Glutamatergic neuron (in vitro differentiated cells): Measurements from ENCODE around the gene PCDHA7. TPM values are rescaled to one million over a fixed set of nuclear protein-coding genes. Genes with fewer than 3 reads are reported as not detected.
"Not testable (repeated sequence)": the region's sequence is repeated elsewhere in the genome, so short reads cannot be mapped to it uniquely, and the experiment has no call there.

ENCODE experiments used
- DNase-seq: peaks from one replicate; pipeline ENCODE4 v3.0.0; 2022
- H3K27ac Mint-ChIP-seq: one replicate; pipeline ENCODE4 v1.8.0; 2020; ENCODE audit warnings: mild to moderate bottlenecking, mixed read lengths, inconsistent platforms; ENCODE audit not compliant: unreplicated experiment
- H3K27me3 Mint-ChIP-seq: one replicate; pipeline ENCODE4 v1.8.0; 2020; ENCODE audit warnings: mild to moderate bottlenecking, moderate library complexity, mixed read lengths, inconsistent platforms; ENCODE audit not compliant: unreplicated experiment
- H3K36me3 Mint-ChIP-seq: one replicate; pipeline ENCODE4 v1.8.0; 2020; ENCODE audit warnings: mild to moderate bottlenecking, mixed read lengths, inconsistent platforms; ENCODE audit not compliant: unreplicated experiment
- H3K4me1 Mint-ChIP-seq: one replicate; pipeline ENCODE4 v1.8.0; 2020; ENCODE audit warnings: mild to moderate bottlenecking, low read depth, mixed read lengths, inconsistent platforms; ENCODE audit not compliant: unreplicated experiment
- H3K4me3 Mint-ChIP-seq: one replicate; pipeline ENCODE4 v1.8.0; 2020; ENCODE audit warnings: mild to moderate bottlenecking, mixed read lengths, inconsistent platforms; ENCODE audit not compliant: unreplicated experiment
- H3K9me3 Mint-ChIP-seq: one replicate; pipeline ENCODE4 v1.8.0; 2020; ENCODE audit warnings: mild to moderate bottlenecking, moderate library complexity, mixed read lengths, inconsistent platforms; ENCODE audit not compliant: unreplicated experiment
- long read RNA-seq: library from polyadenylated mRNA; unstranded; transcript quantifications from one replicate; pipeline ENCODE4 v2.0.0, GENCODE V29; 2020; ENCODE audit not compliant: unreplicated experiment
- total RNA-seq: library from RNA; stranded (reverse); fragmentation: NEBNext Ultra II Directional; extraction: Animal tissue kit (Norgen Biotek cat#: 25700); gene quantifications from one replicate; pipeline ENCODE4 v1.2.1, GENCODE V29; 2021; ENCODE audit not compliant: unreplicated experiment
- TF ChIP-seq, protein P1 (sequence below): fragments of 200-600 bp; sonication (generic); IDR thresholded peaks from one replicate; pipeline ENCODE4 v1.5.0; 2021; ENCODE audit not compliant: partially characterized antibody, unreplicated experiment

PCDHA7 gene
- total RNA-seq: 22.9 TPM
- long read RNA-seq, partial matches to known transcripts: 0 of 2 reads
- long read RNA-seq, other reads (novel, unspliced or antisense): 0 of 2 reads

- Mint-ChIP-seq H3K27me3 (peaks cover 5% of the 10 kb centered on the region), H3K36me3 (peaks cover 56% of the 10 kb centered on the region), H3K9me3 (peaks cover 22% of the 10 kb centered on the region), H3K4me3 (peak within 1 kb of the TSS; percentile 88), H3K4me1 (peaks cover 2% of the 10 kb centered on the region), H3K27ac (peak within 1 kb of the TSS; percentile 92)
- no peak for DNase-seq
- TF ChIP-seq, protein P1, sequence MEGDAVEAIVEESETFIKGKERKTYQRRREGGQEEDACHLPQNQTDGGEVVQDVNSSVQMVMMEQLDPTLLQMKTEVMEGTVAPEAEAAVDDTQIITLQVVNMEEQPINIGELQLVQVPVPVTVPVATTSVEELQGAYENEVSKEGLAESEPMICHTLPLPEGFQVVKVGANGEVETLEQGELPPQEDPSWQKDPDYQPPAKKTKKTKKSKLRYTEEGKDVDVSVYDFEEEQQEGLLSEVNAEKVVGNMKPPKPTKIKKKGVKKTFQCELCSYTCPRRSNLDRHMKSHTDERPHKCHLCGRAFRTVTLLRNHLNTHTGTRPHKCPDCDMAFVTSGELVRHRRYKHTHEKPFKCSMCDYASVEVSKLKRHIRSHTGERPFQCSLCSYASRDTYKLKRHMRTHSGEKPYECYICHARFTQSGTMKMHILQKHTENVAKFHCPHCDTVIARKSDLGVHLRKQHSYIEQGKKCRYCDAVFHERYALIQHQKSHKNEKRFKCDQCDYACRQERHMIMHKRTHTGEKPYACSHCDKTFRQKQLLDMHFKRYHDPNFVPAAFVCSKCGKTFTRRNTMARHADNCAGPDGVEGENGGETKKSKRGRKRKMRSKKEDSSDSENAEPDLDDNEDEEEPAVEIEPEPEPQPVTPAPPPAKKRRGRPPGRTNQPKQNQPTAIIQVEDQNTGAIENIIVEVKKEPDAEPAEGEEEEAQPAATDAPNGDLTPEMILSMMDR: no peak
Observed at GRCh38 chr5:140833993-140834392, at the start of gene PCDHA7. TSS of gene PCDHA7 (plus strand) at chr5:140834269. CDS start at chr5:140834384, 115 bp downstream.

DNA sequence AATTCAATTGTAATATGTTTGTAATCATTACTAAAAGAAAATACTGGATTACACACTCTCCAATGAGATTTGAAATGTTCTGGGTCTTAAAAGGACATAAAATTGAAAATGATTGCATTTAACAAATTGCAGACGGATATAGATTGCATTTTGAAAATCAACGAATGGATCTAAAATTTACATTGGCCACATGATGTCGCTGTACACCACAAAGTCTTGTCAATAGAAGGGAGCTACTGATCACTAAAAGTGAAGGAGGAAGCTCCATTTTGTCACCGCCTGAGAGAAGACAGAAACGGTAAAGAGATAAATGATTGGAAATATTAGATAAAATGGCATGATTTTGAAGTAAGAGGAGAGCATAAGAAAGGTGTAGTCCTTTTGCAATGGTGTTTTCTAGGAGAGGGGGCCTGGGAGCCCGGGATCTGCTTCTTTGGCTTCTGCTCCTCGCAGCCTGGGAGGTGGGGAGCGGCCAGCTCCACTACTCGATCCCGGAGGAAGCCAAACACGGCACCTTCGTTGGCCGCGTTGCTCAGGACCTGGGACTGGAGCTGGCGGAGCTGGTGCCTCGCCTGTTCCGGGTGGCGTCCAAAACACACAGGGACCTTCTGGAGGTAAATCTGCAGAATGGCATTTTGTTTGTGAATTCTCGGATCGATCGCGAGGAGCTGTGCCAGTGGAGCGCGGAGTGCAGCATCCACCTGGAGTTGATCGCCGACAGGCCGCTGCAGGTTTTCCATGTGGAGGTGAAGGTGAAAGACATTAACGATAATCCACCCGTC, 48.0 kb upstream of the PCDHA7 start, which contains the start of gene PCDHA1:
Gene PCDHA1 (plus strand): TSS at position 236 of the 782 bp plus-strand sequence.
- no peaks in the 10 kb centered on the region for H3K4me1 Mint-ChIP-seq
- TF ChIP-seq, protein P1: peak; percentile 4
- peaks cover 20% of the 10 kb centered on the region for H3K9me3 Mint-ChIP-seq
- no peak for DNase-seq
- no peak within 1 kb of the TSS for H3K27ac Mint-ChIP-seq
- no peak within 1 kb of the TSS for H3K4me3 Mint-ChIP-seq
- peaks cover 5% of the 10 kb centered on the region for H3K27me3 Mint-ChIP-seq
- peaks cover 38% of the 10 kb centered on the region for H3K36me3 Mint-ChIP-seq

- not testable (repeated sequence) for H3K4me1 Mint-ChIP-seq, H3K27me3 Mint-ChIP-seq, H3K4me3 Mint-ChIP-seq, H3K27ac Mint-ChIP-seq, DNase-seq
- Mint-ChIP-seq H3K9me3 (peaks cover 13% of the 10 kb centered on the region), H3K36me3 (peaks cover 30% of the 10 kb centered on the region)
Observed at GRCh38 chr5:140787422-140787821, 46.6 kb upstream of the PCDHA7 start.

DNA sequence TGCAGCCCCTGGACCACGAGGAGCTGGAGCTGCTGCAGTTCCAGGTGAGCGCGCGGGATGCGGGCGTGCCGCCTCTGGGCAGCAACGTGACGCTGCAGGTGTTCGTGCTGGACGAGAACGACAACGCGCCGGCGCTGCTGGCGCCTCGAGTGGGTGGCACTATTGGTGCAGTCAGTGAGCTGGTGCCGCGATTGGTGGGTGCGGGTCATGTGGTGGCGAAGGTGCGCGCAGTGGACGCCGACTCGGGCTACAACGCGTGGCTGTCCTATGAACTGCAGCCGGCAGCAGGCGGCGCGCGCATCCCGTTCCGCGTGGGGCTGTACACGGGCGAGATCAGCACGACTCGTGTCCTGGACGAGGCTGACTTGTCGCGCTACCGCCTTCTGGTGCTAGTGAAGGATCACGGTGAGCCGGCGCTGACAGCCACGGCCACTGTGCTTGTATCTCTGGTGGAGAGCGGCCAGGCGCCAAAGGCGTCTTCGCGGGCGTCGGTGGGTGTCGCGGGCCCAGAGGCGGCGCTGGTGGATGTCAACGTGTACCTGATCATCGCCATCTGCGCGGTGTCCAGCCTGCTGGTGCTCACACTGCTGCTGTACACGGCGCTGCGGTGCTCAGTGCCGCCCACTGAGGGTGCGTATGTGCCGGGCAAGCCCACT, 46.1 kb upstream of the PCDHA7 start:
- H3K27ac Mint-ChIP-seq, H3K4me3 Mint-ChIP-seq, H3K4me1 Mint-ChIP-seq, DNase-seq, H3K27me3 Mint-ChIP-seq: not testable (repeated sequence)
- peaks cover 28% of the 10 kb centered on the region for H3K36me3 Mint-ChIP-seq
- peaks cover 13% of the 10 kb centered on the region for H3K9me3 Mint-ChIP-seq

DNA sequence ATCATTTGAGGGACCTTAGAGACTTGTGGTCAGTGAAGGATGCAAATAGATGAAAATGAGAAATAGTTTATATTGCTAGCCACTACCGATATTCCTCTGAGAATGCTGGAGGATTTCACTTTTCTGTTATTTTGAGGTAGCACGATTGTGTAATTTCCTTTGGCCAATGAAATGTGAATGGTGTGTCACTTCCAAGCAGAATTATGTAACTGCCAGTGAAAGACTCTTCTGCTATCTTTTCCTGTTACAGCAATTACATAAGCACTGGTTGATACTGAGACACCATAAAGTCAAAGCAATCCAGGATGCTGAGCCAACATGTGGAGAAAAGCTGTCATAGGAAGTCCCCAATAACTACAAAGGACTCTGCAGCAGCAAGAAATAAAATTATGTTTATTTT, 43.0 kb upstream of the PCDHA7 start:
- peaks cover 3% of the 10 kb centered on the region for H3K27me3 Mint-ChIP-seq
- no peak overlapping the region for H3K27ac Mint-ChIP-seq
- TF ChIP-seq, protein P1: no peak
- no peaks in the 10 kb centered on the region for H3K4me1 Mint-ChIP-seq
- no peak for DNase-seq
- no peak overlapping the region for H3K4me3 Mint-ChIP-seq
- peaks cover 27% of the 10 kb centered on the region for H3K36me3 Mint-ChIP-seq
- peaks cover 21% of the 10 kb centered on the region for H3K9me3 Mint-ChIP-seq
